ENCODE measurements around the gene MOV10. TPM values are rescaled to one million over a fixed set of nuclear protein-coding genes. Genes with fewer than 3 reads are reported as not detected.

MOV10 gene
- total and polyA plus RNA-seq, 2 of the 13 experiments (the other 11 are each of a cell fraction or from before 2014, with no cell fraction given), result 56.4 to 58.2 TPM

GRCh38 chr1:112677501-112677900 is 3.0 kb downstream of the MOV10 start:
- POLR2A ChIA-PET, result no interaction called here
- no TSS peak for BruUV-seq (replicated peaks)
- H3K4me1 ChIP-seq (ENCODE audit: insufficient read depth, low read length), result peaks cover 49% of the 10 kb centered on the region
- intact Hi-C loops (cut with micrococcal nuclease; ENCODE audit: unreplicated experiment), result no loop called here
- DNase-seq (ENCODE audit: low spot score) (no peak), FAIRE-seq (no peak), ATAC-seq (no peak)
- H3K79me2 ChIP-seq (ENCODE audit: insufficient read depth, low read length), result peaks cover 56% of the 10 kb centered on the region
- H3K9me3 ChIP-seq (ENCODE audit: low read length), result no peaks in the 10 kb centered on the region
- H3K4me3 ChIP-seq (replicated peaks in 1 of 3; ENCODE audit: insufficient read depth in 1 of 3, low read depth in 2 of 3, low read length in 3 of 3), result no peak overlapping the region
- no peak overlapping the region for H3K27ac ChIP-seq (ENCODE audit: extremely low read length, insufficient read depth, low read length)
- peaks cover 0 to 2% of the 10 kb centered on the region in 2 experiments; a peak in 2 of 5 replicates for H3K36me3 ChIP-seq (replicated peaks in 1 of 2; ENCODE audit: control insufficient read depth in 1 of 2, insufficient read depth in 2 of 2, low read length in 2 of 2)
- no peak overlapping the region for H2AFZ ChIP-seq (ENCODE audit: low read length)
- no peak overlapping the region for H3K9ac ChIP-seq (ENCODE audit: insufficient read depth, low read depth, low read length)
- WGBS (ENCODE audit: low lambda C conversion rate), result 97% methylated on average over 4 of the region's 4 CpGs
- no peaks in the 10 kb centered on the region; a peak in 1 of 5 replicates for H3K27me3 ChIP-seq (ENCODE audit: control insufficient read depth in 1 of 2, insufficient read depth in 2 of 2, low read length in 2 of 2)
- no peak overlapping the region for H3K4me2 ChIP-seq (ENCODE audit: low read depth, low read length)
- no peaks in the 10 kb centered on the region for H4K20me1 ChIP-seq (ENCODE audit: insufficient read depth, low read length)
- no peak for TF ChIP-seq TCF7 (IDR thresholded peaks at IDR 0.05; ENCODE audit: low read depth)
- no peak for TF ChIP-seq ZNF512 (CRISPR knock-in tag; IDR thresholded peaks at IDR 0.05)
- TF ChIP-seq SUZ12 (IDR thresholded peaks at IDR 0.05; ENCODE audit: low read depth, low read length), result no peak
- CTCF ChIA-PET (ENCODE audit: low intra/inter-chr PET ratio, low total read pairs), result no interaction called here
- in situ Hi-C loops (cut with HindIII; ENCODE audit: extremely low pct_ligation_motif_present, low pct_unique_long_range_greater_than_20kb), result no loop called here

- DNase-seq (ENCODE audit: low spot score) (no peak), ATAC-seq (no peak), FAIRE-seq (no peak)
- H3K27ac ChIP-seq (ENCODE audit: extremely low read length, insufficient read depth, low read length), result no peak overlapping the region
- H3K4me3 ChIP-seq (replicated peaks in 1 of 3; ENCODE audit: insufficient read depth in 1 of 3, low read depth in 2 of 3, low read length in 3 of 3), result no peak overlapping the region
- no peak overlapping the region for H3K9ac ChIP-seq (ENCODE audit: insufficient read depth, low read depth, low read length)
- H2AFZ ChIP-seq (ENCODE audit: low read length), result no peak overlapping the region
- H3K36me3 ChIP-seq (replicated peaks in 1 of 2; ENCODE audit: control insufficient read depth in 1 of 2, insufficient read depth in 2 of 2, low read length in 2 of 2), result peaks cover 0 to 2% of the 10 kb centered on the region in 2 experiments; a peak in 2 of 5 replicates
- H3K9me3 ChIP-seq (ENCODE audit: low read length), result no peaks in the 10 kb centered on the region
- no peaks in the 10 kb centered on the region for H4K20me1 ChIP-seq (ENCODE audit: insufficient read depth, low read length)
- peaks cover 62% of the 10 kb centered on the region for H3K79me2 ChIP-seq (ENCODE audit: insufficient read depth, low read length)
- no peaks in the 10 kb centered on the region; a peak in 1 of 5 replicates for H3K27me3 ChIP-seq (ENCODE audit: control insufficient read depth in 1 of 2, insufficient read depth in 2 of 2, low read length in 2 of 2)
- no peak overlapping the region for H3K4me2 ChIP-seq (ENCODE audit: low read depth, low read length)
- H3K4me1 ChIP-seq (ENCODE audit: insufficient read depth, low read length), result peaks cover 44% of the 10 kb centered on the region
- ChIA-PET CTCF (ENCODE audit: low intra/inter-chr PET ratio, low total read pairs) (no interaction called here), POLR2A (no interaction called here)
- no TSS peak for BruUV-seq (replicated peaks)
- WGBS (ENCODE audit: low lambda C conversion rate), result 92% methylated on average over 3 of the region's 3 CpGs
- intact Hi-C loops (cut with micrococcal nuclease; ENCODE audit: unreplicated experiment), result no loop called here
- in situ Hi-C loops (cut with HindIII; ENCODE audit: extremely low pct_ligation_motif_present, low pct_unique_long_range_greater_than_20kb), result no loop called here
- no peak for TF ChIP-seq SP2 (CRISPR knock-in tag; IDR thresholded peaks at IDR 0.05)
- TF ChIP-seq JARID2 (CRISPR knock-in tag; IDR thresholded peaks at IDR 0.05; ENCODE audit: insufficient replicate concordance), result no peak
- TF ChIP-seq SPEN (CRISPR knock-in tag; IDR thresholded peaks at IDR 0.05; ENCODE audit: low read depth), result no peak
- no peak for TF ChIP-seq PBX3 (CRISPR knock-in tag; IDR thresholded peaks at IDR 0.05; ENCODE audit: borderline replicate concordance)
- TF ChIP-seq ZNF784 (CRISPR knock-in tag; IDR thresholded peaks at IDR 0.05; ENCODE audit: borderline replicate concordance), result no peak
- TF ChIP-seq IRF9 (CRISPR knock-in tag; IDR thresholded peaks at IDR 0.05; ENCODE audit: borderline replicate concordance), result no peak
Observed at GRCh38 chr1:112678605-112679004, 4.1 kb downstream of the MOV10 start.
